ENCODE data around the gene PTPRR.

GRCh38 chr12:70948236-70948975 is 27.9 kb upstream of the PTPRR start:
- TF ChIP-seq CTCF (IDR thresholded peaks at IDR 0.05), result no peak
- TF ChIP-seq EZH2 (IDR thresholded peaks at IDR 0.05; ENCODE audit: borderline replicate concordance, insufficient read depth, low read depth, low read length, poor library complexity, severe bottlenecking), result no peak

Measured in B cell (primary cell).